ENCODE data around the gene TMEM63C.

Gene TMEM63C

GRCh38 chr14:77212097-77212870 lies 30.7 kb downstream of the TMEM63C start:
- no peaks in the 10 kb centered on the region for H3K36me3 ChIP-seq (ENCODE audit: control insufficient read depth, insufficient read depth, low read length)
- peaks cover 4% of the 10 kb centered on the region for H3K4me1 ChIP-seq (ENCODE audit: control insufficient read depth, insufficient read depth, low read length)
- H3K4me3 ChIP-seq (ENCODE audit: low read depth, low read length): no peak overlapping the region
- no peak overlapping the region for H3K9ac ChIP-seq (ENCODE audit: low read length)
- H3K27ac ChIP-seq (ENCODE audit: low read depth, low read length): no peak overlapping the region
- H3K9me3 ChIP-seq (ENCODE audit: control insufficient read depth, insufficient read depth, low read depth, low read length): no peaks in the 10 kb centered on the region
- H3K27me3 ChIP-seq (ENCODE audit: control insufficient read depth, insufficient read depth, low read length): peaks cover 18% of the 10 kb centered on the region; the same call in 1 of the 2 replicates

GRCh38 chr14:77212943-77213678 lies 31.5 kb downstream of the TMEM63C start:
- H3K4me3 ChIP-seq (ENCODE audit: low read depth, low read length): no peak overlapping the region
- H3K36me3 ChIP-seq (ENCODE audit: control insufficient read depth, insufficient read depth, low read length): no peaks in the 10 kb centered on the region
- no peaks in the 10 kb centered on the region for H3K9me3 ChIP-seq (ENCODE audit: control insufficient read depth, insufficient read depth, low read depth, low read length)
- H3K27ac ChIP-seq (ENCODE audit: low read depth, low read length): no peak overlapping the region
- peaks cover 18% of the 10 kb centered on the region; the same call in 1 of the 2 replicates for H3K27me3 ChIP-seq (ENCODE audit: control insufficient read depth, insufficient read depth, low read length)
- H3K9ac ChIP-seq (ENCODE audit: low read length): no peak overlapping the region
- peaks cover 4% of the 10 kb centered on the region for H3K4me1 ChIP-seq (ENCODE audit: control insufficient read depth, insufficient read depth, low read length)

GRCh38 chr14:77213679-77214016 lies 32.0 kb downstream of the TMEM63C start:
- Histone ChIP-seq H3K27me3 (ENCODE audit: control insufficient read depth, insufficient read depth, low read length) (peaks cover 18% of the 10 kb centered on the region; the same call in 1 of the 2 replicates), H3K9ac (ENCODE audit: low read length) (no peak overlapping the region), H3K4me3 (ENCODE audit: low read depth, low read length) (no peak overlapping the region), H3K9me3 (ENCODE audit: control insufficient read depth, insufficient read depth, low read depth, low read length) (no peaks in the 10 kb centered on the region), H3K4me1 (ENCODE audit: control insufficient read depth, insufficient read depth, low read length) (peaks cover 5% of the 10 kb centered on the region), H3K36me3 (ENCODE audit: control insufficient read depth, insufficient read depth, low read length) (no peaks in the 10 kb centered on the region), H3K27ac (ENCODE audit: low read depth, low read length) (no peak overlapping the region)

DNA sequence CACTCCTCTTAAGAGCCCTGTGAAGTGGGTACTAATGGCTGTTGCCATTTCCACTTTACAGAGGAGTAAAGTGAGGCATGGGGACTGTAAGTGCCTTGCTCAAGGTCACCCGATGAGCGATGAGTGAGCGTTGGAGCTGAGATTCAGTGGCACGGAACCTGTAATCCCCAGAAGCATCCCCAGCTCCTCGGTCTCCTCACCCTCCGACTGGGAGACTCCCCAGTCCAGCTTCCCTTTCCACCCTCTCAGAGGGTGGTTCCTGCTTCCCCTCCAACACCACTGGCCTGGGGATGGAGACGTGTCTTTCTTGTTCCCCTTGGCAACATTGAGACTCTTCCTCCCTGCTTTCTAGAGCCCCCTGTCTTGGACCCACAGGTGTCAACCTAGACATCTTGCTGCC lies 32.6 kb downstream of the TMEM63C start:
- H3K27me3 ChIP-seq (ENCODE audit: control insufficient read depth, insufficient read depth, low read length): peaks cover 18% of the 10 kb centered on the region; the same call in 1 of the 2 replicates
- no peak overlapping the region for H3K27ac ChIP-seq (ENCODE audit: low read depth, low read length)
- H3K36me3 ChIP-seq (ENCODE audit: control insufficient read depth, insufficient read depth, low read length): no peaks in the 10 kb centered on the region
- peaks cover 7% of the 10 kb centered on the region for H3K4me1 ChIP-seq (ENCODE audit: control insufficient read depth, insufficient read depth, low read length)
- H3K4me3 ChIP-seq (ENCODE audit: low read depth, low read length): no peak overlapping the region
- H3K9ac ChIP-seq (ENCODE audit: low read length): no peak overlapping the region
- H3K9me3 ChIP-seq (ENCODE audit: control insufficient read depth, insufficient read depth, low read depth, low read length): no peaks in the 10 kb centered on the region

GRCh38 chr14:77217551-77217950 lies 36.0 kb downstream of the TMEM63C start:
- Histone ChIP-seq H3K9me3 (ENCODE audit: control insufficient read depth, insufficient read depth, low read depth, low read length) (no peaks in the 10 kb centered on the region), H3K27ac (ENCODE audit: low read depth, low read length) (no peak overlapping the region), H3K9ac (ENCODE audit: low read length) (no peak overlapping the region), H3K27me3 (ENCODE audit: control insufficient read depth, insufficient read depth, low read length) (peaks cover 18% of the 10 kb centered on the region; the same call in 1 of the 2 replicates), H3K4me1 (ENCODE audit: control insufficient read depth, insufficient read depth, low read length) (peaks cover 24% of the 10 kb centered on the region), H3K4me3 (ENCODE audit: low read depth, low read length) (no peak overlapping the region), H3K36me3 (ENCODE audit: control insufficient read depth, insufficient read depth, low read length) (no peaks in the 10 kb centered on the region)

DNA sequence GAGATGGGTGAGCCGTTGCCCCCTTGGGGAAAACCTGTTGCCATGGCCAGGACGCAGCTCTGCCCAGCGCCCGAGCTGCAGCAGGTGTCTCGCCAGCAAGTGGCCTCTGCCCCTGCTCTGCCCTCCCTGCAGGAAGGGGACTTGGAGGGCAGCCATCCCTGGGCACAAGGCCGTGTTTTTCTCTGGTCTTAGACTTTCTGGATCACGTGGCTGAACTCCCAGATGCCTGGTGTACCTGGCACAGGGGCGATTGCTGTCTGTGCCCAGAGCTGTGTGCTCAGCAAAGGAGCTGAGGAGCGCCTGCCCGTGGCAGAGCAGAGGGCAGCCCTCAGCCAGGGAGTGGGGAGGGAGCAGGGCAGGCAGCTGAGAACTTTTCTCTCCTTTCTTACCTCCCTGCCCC lies 38.0 kb downstream of the TMEM63C start:
- H3K4me3 ChIP-seq (ENCODE audit: low read depth, low read length): no peak overlapping the region

DNA sequence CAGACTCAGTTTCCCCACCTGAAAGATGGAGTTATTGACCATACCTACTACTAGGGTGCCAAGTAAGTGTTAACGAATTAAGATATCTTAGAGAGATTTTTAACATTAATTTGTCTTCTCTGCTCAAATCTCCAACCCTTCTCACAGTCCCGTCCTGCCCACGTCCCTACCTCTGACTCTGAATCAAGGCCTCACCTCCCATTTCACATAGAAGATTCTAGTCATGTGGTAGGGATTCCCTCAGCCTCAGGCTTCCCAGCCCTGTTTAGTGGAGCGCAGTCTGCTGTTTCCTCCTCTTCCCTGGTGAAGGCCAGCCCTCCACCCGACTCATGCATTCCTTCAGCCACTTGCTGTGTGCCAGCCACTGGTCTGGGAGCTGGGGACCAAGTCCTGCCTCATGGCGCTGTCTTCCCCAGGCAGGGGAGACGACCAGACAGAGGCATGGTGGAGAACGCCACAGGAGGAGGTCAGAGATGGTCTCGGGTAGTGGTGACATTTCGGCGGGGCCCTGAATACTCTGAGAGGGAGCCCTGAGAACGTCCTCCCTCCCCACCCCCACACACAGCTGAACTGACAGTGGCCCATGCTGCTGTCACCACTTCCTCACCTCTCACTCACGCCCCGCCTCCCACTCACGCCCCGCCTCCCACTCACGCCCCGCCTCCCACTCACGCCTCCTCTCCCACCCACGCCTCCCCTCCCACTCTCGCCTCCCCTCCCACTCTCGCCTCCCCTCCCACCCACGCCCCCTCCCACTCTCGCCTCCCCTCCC lies 38.8 kb downstream of the TMEM63C start:
- H3K27me3 ChIP-seq (ENCODE audit: control insufficient read depth, insufficient read depth, low read length): peaks cover 11% of the 10 kb centered on the region; the same call in 1 of the 2 replicates
- no peak overlapping the region for H3K9ac ChIP-seq (ENCODE audit: low read length)
- H3K4me3 ChIP-seq (ENCODE audit: low read depth, low read length): no peak overlapping the region; the same call in 1 of the 2 replicates
- H3K4me1 ChIP-seq (ENCODE audit: control insufficient read depth, insufficient read depth, low read length): peaks cover 46% of the 10 kb centered on the region
- no peak overlapping the region for H3K27ac ChIP-seq (ENCODE audit: low read depth, low read length)
- no peaks in the 10 kb centered on the region for H3K9me3 ChIP-seq (ENCODE audit: control insufficient read depth, insufficient read depth, low read depth, low read length)
- no peaks in the 10 kb centered on the region for H3K36me3 ChIP-seq (ENCODE audit: control insufficient read depth, insufficient read depth, low read length)

More for the DNA sequence above, 38.0 kb downstream of the TMEM63C start:
- Histone ChIP-seq H3K4me1 (ENCODE audit: control insufficient read depth, insufficient read depth, low read length) (peaks cover 40% of the 10 kb centered on the region), H3K9me3 (ENCODE audit: control insufficient read depth, insufficient read depth, low read depth, low read length) (no peaks in the 10 kb centered on the region), H3K9ac (ENCODE audit: low read length) (no peak overlapping the region), H3K27me3 (ENCODE audit: control insufficient read depth, insufficient read depth, low read length) (peaks cover 15% of the 10 kb centered on the region; the same call in 1 of the 2 replicates), H3K27ac (ENCODE audit: low read depth, low read length) (no peak overlapping the region), H3K36me3 (ENCODE audit: control insufficient read depth, insufficient read depth, low read length) (no peaks in the 10 kb centered on the region)

- H3K27ac ChIP-seq (ENCODE audit: low read depth, low read length): no peak overlapping the region
These were observed 39.8 kb downstream of the TMEM63C start for GRCh38 chr14:77221241-77221871.

GRCh38 chr14:77222546-77223225 lies 41.1 kb downstream of the TMEM63C start:
- H3K4me3 ChIP-seq (ENCODE audit: low read depth, low read length): 0 out of 2 replicates have a peak overlapping the region, but pooled peaks have one; percentile 10
- no peak overlapping the region for H3K9ac ChIP-seq (ENCODE audit: low read length)
- no peak overlapping the region for H3K27ac ChIP-seq (ENCODE audit: low read depth, low read length)
- peaks cover 54% of the 10 kb centered on the region for H3K4me1 ChIP-seq (ENCODE audit: control insufficient read depth, insufficient read depth, low read length)
- H3K9me3 ChIP-seq (ENCODE audit: control insufficient read depth, insufficient read depth, low read depth, low read length): no peaks in the 10 kb centered on the region
- H3K36me3 ChIP-seq (ENCODE audit: control insufficient read depth, insufficient read depth, low read length): no peaks in the 10 kb centered on the region
- H3K27me3 ChIP-seq (ENCODE audit: control insufficient read depth, insufficient read depth, low read length): no peaks in the 10 kb centered on the region

More at GRCh38 chr14:77221241-77221871, 39.8 kb downstream of the TMEM63C start:
- no peaks in the 10 kb centered on the region for H3K36me3 ChIP-seq (ENCODE audit: control insufficient read depth, insufficient read depth, low read length)
- peaks cover 3% of the 10 kb centered on the region; the same call in 1 of the 2 replicates for H3K27me3 ChIP-seq (ENCODE audit: control insufficient read depth, insufficient read depth, low read length)
- no peak overlapping the region for H3K4me3 ChIP-seq (ENCODE audit: low read depth, low read length)
- no peak overlapping the region for H3K9ac ChIP-seq (ENCODE audit: low read length)
- no peaks in the 10 kb centered on the region for H3K9me3 ChIP-seq (ENCODE audit: control insufficient read depth, insufficient read depth, low read depth, low read length)
- H3K4me1 ChIP-seq (ENCODE audit: control insufficient read depth, insufficient read depth, low read length): peaks cover 54% of the 10 kb centered on the region

GRCh38 chr14:77224212-77224611 lies 42.6 kb downstream of the TMEM63C start:
- no peak overlapping the region for H3K9ac ChIP-seq (ENCODE audit: low read length)

More at GRCh38 chr14:77224212-77224611, 42.6 kb downstream of the TMEM63C start:
- Histone ChIP-seq H3K4me1 (ENCODE audit: control insufficient read depth, insufficient read depth, low read length) (peaks cover 51% of the 10 kb centered on the region), H3K9me3 (ENCODE audit: control insufficient read depth, insufficient read depth, low read depth, low read length) (no peaks in the 10 kb centered on the region), H3K27ac (ENCODE audit: low read depth, low read length) (no peak overlapping the region), H3K4me3 (ENCODE audit: low read depth, low read length) (no peak overlapping the region), H3K36me3 (ENCODE audit: control insufficient read depth, insufficient read depth, low read length) (no peaks in the 10 kb centered on the region), H3K27me3 (ENCODE audit: control insufficient read depth, insufficient read depth, low read length) (no peaks in the 10 kb centered on the region)
